ENCODE data around the gene RAF1.

DNA sequence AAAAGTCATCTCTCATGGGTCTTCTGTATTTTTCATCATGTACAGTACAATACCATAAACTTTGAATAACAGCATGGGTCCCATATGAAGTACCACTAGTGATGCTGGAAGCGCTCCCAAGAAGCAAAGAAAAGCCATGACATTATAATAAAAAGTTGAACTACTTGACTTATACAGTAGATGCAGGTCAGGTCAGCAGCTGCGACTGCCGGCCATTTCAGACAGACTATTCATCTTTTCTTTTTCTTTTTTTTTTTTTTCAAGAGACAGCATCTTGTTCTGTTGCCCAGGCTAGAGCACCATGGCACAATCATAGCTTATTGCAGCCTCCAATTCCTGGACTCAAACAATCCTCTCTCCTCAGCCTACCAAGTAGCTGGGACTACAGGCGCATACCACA is 10.2 kb downstream of the RAF1 start:
- TF ChIP-seq, protein P1, sequence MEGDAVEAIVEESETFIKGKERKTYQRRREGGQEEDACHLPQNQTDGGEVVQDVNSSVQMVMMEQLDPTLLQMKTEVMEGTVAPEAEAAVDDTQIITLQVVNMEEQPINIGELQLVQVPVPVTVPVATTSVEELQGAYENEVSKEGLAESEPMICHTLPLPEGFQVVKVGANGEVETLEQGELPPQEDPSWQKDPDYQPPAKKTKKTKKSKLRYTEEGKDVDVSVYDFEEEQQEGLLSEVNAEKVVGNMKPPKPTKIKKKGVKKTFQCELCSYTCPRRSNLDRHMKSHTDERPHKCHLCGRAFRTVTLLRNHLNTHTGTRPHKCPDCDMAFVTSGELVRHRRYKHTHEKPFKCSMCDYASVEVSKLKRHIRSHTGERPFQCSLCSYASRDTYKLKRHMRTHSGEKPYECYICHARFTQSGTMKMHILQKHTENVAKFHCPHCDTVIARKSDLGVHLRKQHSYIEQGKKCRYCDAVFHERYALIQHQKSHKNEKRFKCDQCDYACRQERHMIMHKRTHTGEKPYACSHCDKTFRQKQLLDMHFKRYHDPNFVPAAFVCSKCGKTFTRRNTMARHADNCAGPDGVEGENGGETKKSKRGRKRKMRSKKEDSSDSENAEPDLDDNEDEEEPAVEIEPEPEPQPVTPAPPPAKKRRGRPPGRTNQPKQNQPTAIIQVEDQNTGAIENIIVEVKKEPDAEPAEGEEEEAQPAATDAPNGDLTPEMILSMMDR (conservative IDR thresholded peaks at IDR 0.05 in 1 of 2, IDR thresholded peaks at IDR 0.05 in 1 of 2; ENCODE audit: extremely low read depth in 1 of 2, insufficient read depth in 1 of 2, low read depth in 1 of 2, low read length in 2 of 2): no peak
- no peak for TF ChIP-seq EZH2 (IDR thresholded peaks at IDR 0.05; ENCODE audit: borderline replicate concordance, low read length)
